DMS79 treated with DMSO at 0.1 percent for 48 hours (cell line): ENCODE results near the gene ATF7IP.
"Not testable (repeated sequence)": the region's sequence is repeated elsewhere in the genome, so short reads cannot be mapped to it uniquely, and the experiment has no call there.

Experiments
- DNase-seq: peaks from one replicate; lab custom pipeline; 2025; lab: John Stamatoyannopoulos, UW

Gene ATF7IP

GRCh38 chr12:14365294-14366208 is at the start of gene ATF7IP:
Gene ATF7IP (plus strand): TSS chr12:14365682. CDS start chr12:14423916, 58,234 bp downstream.
- DNase-seq = peak; percentile 74

GRCh38 chr12:14317362-14318146 is 47.9 kb upstream of the ATF7IP start:
- DNase-seq = no peak

GRCh38 chr12:14319704-14320427 is 45.6 kb upstream of the ATF7IP start:
- DNase-seq = not testable (repeated sequence)

GRCh38 chr12:14322403-14322802 is 43.1 kb upstream of the ATF7IP start:
- DNase-seq = no peak

- DNase-seq = no peak
These were observed 39.7 kb upstream of the ATF7IP start for GRCh38 chr12:14325716-14326343.

- no peak for DNase-seq
These were observed 38.8 kb upstream of the ATF7IP start for GRCh38 chr12:14326699-14327098.

GRCh38 chr12:14327711-14328110 is 37.8 kb upstream of the ATF7IP start:
- DNase-seq = no peak

- no peak for DNase-seq
These were observed 33.0 kb upstream of the ATF7IP start for GRCh38 chr12:14332482-14332881.

- no peak for DNase-seq
These were observed 25.1 kb upstream of the ATF7IP start for GRCh38 chr12:14340371-14340770.

- not testable (repeated sequence) for DNase-seq
These were observed 14.0 kb upstream of the ATF7IP start for GRCh38 chr12:14351524-14351923.

GRCh38 chr12:14352066-14352465 is 13.4 kb upstream of the ATF7IP start:
- DNase-seq = not testable (repeated sequence)

- not testable (repeated sequence) for DNase-seq
These were observed 10.8 kb upstream of the ATF7IP start for GRCh38 chr12:14354665-14355064.

- DNase-seq = no peak
These were observed 9.3 kb upstream of the ATF7IP start for GRCh38 chr12:14356147-14356546.

GRCh38 chr12:14357486-14357885 is 8.0 kb upstream of the ATF7IP start:
- no peak for DNase-seq

GRCh38 chr12:14362352-14362751 is 3.1 kb upstream of the ATF7IP start:
- no peak for DNase-seq

- DNase-seq = no peak
These were observed 755 bp upstream of the ATF7IP start for GRCh38 chr12:14364583-14365271.

- peak; percentile 61 for DNase-seq
These were observed 942 bp downstream of the ATF7IP start for GRCh38 chr12:14366209-14367039.

- peak; percentile 56 for DNase-seq
These were observed 1.7 kb downstream of the ATF7IP start for GRCh38 chr12:14367040-14367661.

- DNase-seq = no peak
These were observed 3.8 kb downstream of the ATF7IP start for GRCh38 chr12:14369311-14369710.

GRCh38 chr12:14373217-14373616 is 7.7 kb downstream of the ATF7IP start:
- DNase-seq = no peak
